Fibroblast of villous mesenchyme (primary cell): ENCODE data around the gene RPUSD1. TPM values are rescaled to one million over a fixed set of nuclear protein-coding genes. Genes with fewer than 3 reads are reported as not detected.
A peak's percentile ranks its signal among the peaks of the same experiment; 100 is the strongest.

Experiments
- DNase-seq: peaks from one replicate; pipeline ENCODE4 v3.0.0-alpha.2; 2010; ENCODE audit warnings: low read depth
- H3K4me3 ChIP-seq: 2 replicates; pipeline ENCODE4 v1.5.1; 2011; ENCODE audit warnings: low read depth, mild to moderate bottlenecking, low read length
- CTCF ChIP-seq: IDR thresholded peaks from 2 replicates; pipeline ENCODE4 v1.5.1; 2012; ENCODE audit warnings: low read depth, mild to moderate bottlenecking, low read length; ENCODE audit not compliant: insufficient read depth
- total RNA-seq: library from RNA; depleted of rRNA; stranded (reverse); fragments of >200 nt; gene quantifications from 2 replicates; pipeline ENCODE4 v1.2.3, GENCODE V29; 2012

RPUSD1 gene
- total RNA-seq, 1 donor: 21.2 TPM

- no peak overlapping the region for H3K4me3 ChIP-seq
- no peak for TF ChIP-seq CTCF
- DNase-seq: no peak
These were observed 42.8 kb upstream of the RPUSD1 start for GRCh38 chr16:830871-831570.

GRCh38 chr16:830107-830870 lies 42.1 kb upstream of the RPUSD1 start:
- no peak for TF ChIP-seq CTCF
- H3K4me3 ChIP-seq: no peak overlapping the region
- no peak for DNase-seq

- no peak for TF ChIP-seq CTCF
- no peak overlapping the region for H3K4me3 ChIP-seq
- no peak for DNase-seq
These were observed 40.7 kb upstream of the RPUSD1 start for GRCh38 chr16:828891-829290.

GRCh38 chr16:827513-827912 lies 39.3 kb upstream of the RPUSD1 start:
- H3K4me3 ChIP-seq: no peak overlapping the region
- TF ChIP-seq CTCF: no peak
- no peak for DNase-seq

- H3K4me3 ChIP-seq: peak overlapping the region; percentile 27
- peak; percentile 3 for DNase-seq
- no peak for TF ChIP-seq CTCF
These were observed 37.3 kb upstream of the RPUSD1 start for GRCh38 chr16:825341-826061.

- no peak for DNase-seq
- no peak overlapping the region for H3K4me3 ChIP-seq
- TF ChIP-seq CTCF: no peak
These were observed 36.4 kb upstream of the RPUSD1 start for GRCh38 chr16:824601-825000.
